Measurements from ENCODE around the gene CNPY3. TPM values are rescaled to one million over a fixed set of nuclear protein-coding genes. Genes with fewer than 3 reads are reported as not detected.

The CNPY3 gene
- total and polyA plus RNA-seq, 2 donors (not counting 1 experiment from before 2014, with no cell fraction given), result 30.3 to 30.4 TPM

DNA sequence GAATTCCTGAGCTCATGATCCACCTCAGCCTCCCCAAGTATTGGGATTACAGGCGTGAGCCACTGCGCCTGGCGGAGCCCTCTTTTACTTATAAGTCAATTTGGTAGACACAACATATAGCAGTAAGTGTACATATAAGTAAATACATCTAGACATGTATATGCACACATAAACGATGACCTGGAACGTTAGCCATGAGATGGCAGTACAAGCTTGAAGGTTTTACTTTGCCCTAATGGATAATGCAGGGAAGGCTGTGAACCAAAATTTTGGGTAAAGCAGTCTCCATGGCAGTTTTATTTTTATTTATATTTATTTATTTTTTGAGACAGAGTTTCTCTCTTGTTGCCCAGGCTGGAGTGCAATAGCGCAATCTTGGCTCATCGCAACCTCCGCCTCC lies 28.8 kb downstream of the CNPY3 start:
- H3K9me3 ChIP-seq (ENCODE audit: control insufficient read depth, insufficient read depth, low read depth, low read length), result no peaks in the 10 kb centered on the region
- no peak overlapping the region for H2AFZ ChIP-seq (ENCODE audit: low read length)
- peak in 1 of 2 donors; percentile 18 for DNase-seq (ENCODE audit: low read depth in 2 of 2)
- TF ChIP-seq CTCF (conservative IDR thresholded peaks at IDR 0.05 in 1 of 2, IDR thresholded peaks at IDR 0.05 in 1 of 2; ENCODE audit: low read depth in 1 of 2, low read length in 2 of 2), result no peak
- no peak for TF ChIP-seq EZH2 (IDR thresholded peaks at IDR 0.05; ENCODE audit: low read length, missing control alignments)
- H3K27me3 ChIP-seq (ENCODE audit: control insufficient read depth, insufficient read depth, low read length), result no peaks in the 10 kb centered on the region
- H3K79me2 ChIP-seq (ENCODE audit: control insufficient read depth, insufficient read depth, low read length), result no peaks in the 10 kb centered on the region
- H3K4me1 ChIP-seq (ENCODE audit: control insufficient read depth, extremely low read depth, insufficient read depth, low read length), result peaks cover 6% of the 10 kb centered on the region
- H3K27ac ChIP-seq (ENCODE audit: insufficient read depth, low read length), result no peak overlapping the region
- H3K36me3 ChIP-seq (ENCODE audit: control insufficient read depth, insufficient read depth, low read length), result no peaks in the 10 kb centered on the region
- no peak overlapping the region for H3K9ac ChIP-seq (ENCODE audit: insufficient read depth, low read length)
- H3K4me3 ChIP-seq (replicated peaks in 1 of 4; ENCODE audit: control extremely low read depth in 1 of 4, insufficient read depth in 1 of 4, low read depth in 3 of 4, low read length in 4 of 4), result no peak overlapping the region
- no peak overlapping the region for H3K4me2 ChIP-seq (ENCODE audit: extremely low read depth, insufficient read depth, low read length)
- H4K20me1 ChIP-seq (ENCODE audit: control insufficient read depth, extremely low read depth, insufficient read depth, low read length), result no peaks in the 10 kb centered on the region

DNA sequence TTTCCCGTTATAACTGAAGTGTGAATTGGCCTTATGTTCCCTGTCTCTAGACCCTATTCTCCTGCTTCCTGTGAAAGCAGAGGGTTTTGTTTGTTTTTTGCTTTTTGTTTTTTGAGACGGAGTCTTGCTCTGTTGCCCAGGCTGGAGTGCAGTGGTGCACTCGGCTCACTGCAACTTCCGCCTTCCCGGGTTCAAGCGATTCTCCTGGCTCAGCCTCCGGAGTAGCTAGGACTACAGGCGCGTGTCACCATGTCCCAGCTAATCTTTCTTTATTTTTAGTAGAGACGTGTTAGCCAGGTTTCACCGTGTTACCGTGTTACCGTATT lies 30.6 kb downstream of the CNPY3 start:
- H3K4me3 ChIP-seq (replicated peaks in 1 of 4; ENCODE audit: control extremely low read depth in 1 of 4, insufficient read depth in 1 of 4, low read depth in 3 of 4, low read length in 4 of 4), result peak overlapping the region in 1 of 4 experiments; percentile 53
- peaks cover 6% of the 10 kb centered on the region for H3K4me1 ChIP-seq (ENCODE audit: control insufficient read depth, extremely low read depth, insufficient read depth, low read length)
- H3K27ac ChIP-seq (ENCODE audit: insufficient read depth, low read length), result no peak overlapping the region
- H3K9ac ChIP-seq (ENCODE audit: insufficient read depth, low read length), result no peak overlapping the region
- H3K4me2 ChIP-seq (ENCODE audit: extremely low read depth, insufficient read depth, low read length), result peak overlapping the region; percentile 83
- no peaks in the 10 kb centered on the region for H3K27me3 ChIP-seq (ENCODE audit: control insufficient read depth, insufficient read depth, low read length)
- H3K9me3 ChIP-seq (ENCODE audit: control insufficient read depth, insufficient read depth, low read depth, low read length), result no peaks in the 10 kb centered on the region
- H3K79me2 ChIP-seq (ENCODE audit: control insufficient read depth, insufficient read depth, low read length), result no peaks in the 10 kb centered on the region
- H4K20me1 ChIP-seq (ENCODE audit: control insufficient read depth, extremely low read depth, insufficient read depth, low read length), result no peaks in the 10 kb centered on the region
- H3K36me3 ChIP-seq (ENCODE audit: control insufficient read depth, insufficient read depth, low read length), result peaks cover 2% of the 10 kb centered on the region
- H2AFZ ChIP-seq (ENCODE audit: low read length), result peak overlapping the region; percentile 60
- no peak for TF ChIP-seq EZH2 (IDR thresholded peaks at IDR 0.05; ENCODE audit: low read length, missing control alignments)
- TF ChIP-seq CTCF (conservative IDR thresholded peaks at IDR 0.05 in 1 of 2, IDR thresholded peaks at IDR 0.05 in 1 of 2; ENCODE audit: low read depth in 1 of 2, low read length in 2 of 2), result no peak
- no peak for DNase-seq (ENCODE audit: low read depth in 2 of 2)

- peak within 1 kb of the TSS; percentile 83 for H3K4me2 ChIP-seq (ENCODE audit: extremely low read depth, insufficient read depth, low read length)
These were observed 31.2 kb downstream of the CNPY3 start, which contains the start of gene GNMT for GRCh38 chr6:42960243-42961019. Gene GNMT (plus strand): TSS chr6:42960754. CDS start chr6:42960768, 14 bp downstream.

More at GRCh38 chr6:42960243-42961019, 31.2 kb downstream of the CNPY3 start, which contains the start of gene GNMT:
- Histone ChIP-seq H3K27ac (ENCODE audit: insufficient read depth, low read length) (no peak within 1 kb of the TSS), H3K9ac (ENCODE audit: insufficient read depth, low read length) (no peak within 1 kb of the TSS), H3K27me3 (ENCODE audit: control insufficient read depth, insufficient read depth, low read length) (no peaks in the 10 kb centered on the region), H3K9me3 (ENCODE audit: control insufficient read depth, insufficient read depth, low read depth, low read length) (no peaks in the 10 kb centered on the region), H3K4me3 (replicated peaks in 1 of 4; ENCODE audit: control extremely low read depth in 1 of 4, insufficient read depth in 1 of 4, low read depth in 3 of 4, low read length in 4 of 4) (peak within 1 kb of the TSS; percentile 27 to 53 (median 46)), H3K4me1 (ENCODE audit: control insufficient read depth, extremely low read depth, insufficient read depth, low read length) (peaks cover 6% of the 10 kb centered on the region), H3K79me2 (ENCODE audit: control insufficient read depth, insufficient read depth, low read length) (no peaks in the 10 kb centered on the region), H4K20me1 (ENCODE audit: control insufficient read depth, extremely low read depth, insufficient read depth, low read length) (no peaks in the 10 kb centered on the region), H2AFZ (ENCODE audit: low read length) (peak within 1 kb of the TSS; percentile 60), H3K36me3 (ENCODE audit: control insufficient read depth, insufficient read depth, low read length) (peaks cover 2% of the 10 kb centered on the region)
- TF ChIP-seq CTCF (conservative IDR thresholded peaks at IDR 0.05 in 1 of 2, IDR thresholded peaks at IDR 0.05 in 1 of 2; ENCODE audit: low read depth in 1 of 2, low read length in 2 of 2) (no peak), EZH2 (IDR thresholded peaks at IDR 0.05; ENCODE audit: low read length, missing control alignments) (no peak)
- DNase-seq (ENCODE audit: low read depth in 2 of 2), result peak in 1 of 2 donors; percentile 40

Measured in fibroblast of lung (primary cell).